Measurements from ENCODE around the gene CACNG5. TPM values are rescaled to one million over a fixed set of nuclear protein-coding genes. Genes with fewer than 3 reads are reported as not detected.

Gene CACNG5
- polyA plus RNA-seq, 1 donor from 2014 or later = not detected

GRCh38 chr17:66819466-66819865, 15.5 kb upstream of the CACNG5 start:
- Histone ChIP-seq H2AFZ (ENCODE audit: low read depth, low read length) (no peak overlapping the region), H3K36me3 (ENCODE audit: insufficient read depth, low read length) (no peaks in the 10 kb centered on the region), H3K4me3 (ENCODE audit: low read length) (no peak overlapping the region), H4K20me1 (ENCODE audit: insufficient read depth) (no peaks in the 10 kb centered on the region), H3K9me2 (ENCODE audit: insufficient read depth, low read length) (no peaks in the 10 kb centered on the region), H3K4me2 (ENCODE audit: low read length) (no peak overlapping the region), H3F3A (ENCODE audit: insufficient read depth, low read length, poor library complexity, severe bottlenecking) (no peaks in the 10 kb centered on the region), H3K27me3 (ENCODE audit: insufficient read depth, low read depth, low read length) (no peaks in the 10 kb centered on the region), H3K9ac (ENCODE audit: low read length) (no peak overlapping the region), H3K79me2 (replicated peaks; ENCODE audit: insufficient read depth, low read length) (no peaks in the 10 kb centered on the region), H3K27ac (ENCODE audit: low read length) (no peak overlapping the region), H3K9me3 (ENCODE audit: low read length) (no peaks in the 10 kb centered on the region)
- TF ChIP-seq TAF1 (IDR thresholded peaks at IDR 0.05; ENCODE audit: low read depth) (no peak), EP300 (conservative IDR thresholded peaks at IDR 0.05; ENCODE audit: poor library complexity, severe bottlenecking) (no peak), POLR2AphosphoS5 (IDR thresholded peaks at IDR 0.05) (no peak), EZH2 (IDR thresholded peaks at IDR 0.05; ENCODE audit: borderline replicate concordance, insufficient read depth, low read length, poor library complexity, severe bottlenecking) (no peak), MXI1 (conservative IDR thresholded peaks at IDR 0.05; ENCODE audit: poor library complexity, severe bottlenecking) (no peak), SMC3 (conservative IDR thresholded peaks at IDR 0.05; ENCODE audit: poor library complexity) (no peak), RAD21 (conservative IDR thresholded peaks at IDR 0.05) (no peak)
- TF ChIP-seq, protein P1, sequence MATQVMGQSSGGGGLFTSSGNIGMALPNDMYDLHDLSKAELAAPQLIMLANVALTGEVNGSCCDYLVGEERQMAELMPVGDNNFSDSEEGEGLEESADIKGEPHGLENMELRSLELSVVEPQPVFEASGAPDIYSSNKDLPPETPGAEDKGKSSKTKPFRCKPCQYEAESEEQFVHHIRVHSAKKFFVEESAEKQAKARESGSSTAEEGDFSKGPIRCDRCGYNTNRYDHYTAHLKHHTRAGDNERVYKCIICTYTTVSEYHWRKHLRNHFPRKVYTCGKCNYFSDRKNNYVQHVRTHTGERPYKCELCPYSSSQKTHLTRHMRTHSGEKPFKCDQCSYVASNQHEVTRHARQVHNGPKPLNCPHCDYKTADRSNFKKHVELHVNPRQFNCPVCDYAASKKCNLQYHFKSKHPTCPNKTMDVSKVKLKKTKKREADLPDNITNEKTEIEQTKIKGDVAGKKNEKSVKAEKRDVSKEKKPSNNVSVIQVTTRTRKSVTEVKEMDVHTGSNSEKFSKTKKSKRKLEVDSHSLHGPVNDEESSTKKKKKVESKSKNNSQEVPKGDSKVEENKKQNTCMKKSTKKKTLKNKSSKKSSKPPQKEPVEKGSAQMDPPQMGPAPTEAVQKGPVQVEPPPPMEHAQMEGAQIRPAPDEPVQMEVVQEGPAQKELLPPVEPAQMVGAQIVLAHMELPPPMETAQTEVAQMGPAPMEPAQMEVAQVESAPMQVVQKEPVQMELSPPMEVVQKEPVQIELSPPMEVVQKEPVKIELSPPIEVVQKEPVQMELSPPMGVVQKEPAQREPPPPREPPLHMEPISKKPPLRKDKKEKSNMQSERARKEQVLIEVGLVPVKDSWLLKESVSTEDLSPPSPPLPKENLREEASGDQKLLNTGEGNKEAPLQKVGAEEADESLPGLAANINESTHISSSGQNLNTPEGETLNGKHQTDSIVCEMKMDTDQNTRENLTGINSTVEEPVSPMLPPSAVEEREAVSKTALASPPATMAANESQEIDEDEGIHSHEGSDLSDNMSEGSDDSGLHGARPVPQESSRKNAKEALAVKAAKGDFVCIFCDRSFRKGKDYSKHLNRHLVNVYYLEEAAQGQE (IDR thresholded peaks at IDR 0.05; ENCODE audit: borderline replicate concordance) = no peak
- TF ChIP-seq, protein P2, sequence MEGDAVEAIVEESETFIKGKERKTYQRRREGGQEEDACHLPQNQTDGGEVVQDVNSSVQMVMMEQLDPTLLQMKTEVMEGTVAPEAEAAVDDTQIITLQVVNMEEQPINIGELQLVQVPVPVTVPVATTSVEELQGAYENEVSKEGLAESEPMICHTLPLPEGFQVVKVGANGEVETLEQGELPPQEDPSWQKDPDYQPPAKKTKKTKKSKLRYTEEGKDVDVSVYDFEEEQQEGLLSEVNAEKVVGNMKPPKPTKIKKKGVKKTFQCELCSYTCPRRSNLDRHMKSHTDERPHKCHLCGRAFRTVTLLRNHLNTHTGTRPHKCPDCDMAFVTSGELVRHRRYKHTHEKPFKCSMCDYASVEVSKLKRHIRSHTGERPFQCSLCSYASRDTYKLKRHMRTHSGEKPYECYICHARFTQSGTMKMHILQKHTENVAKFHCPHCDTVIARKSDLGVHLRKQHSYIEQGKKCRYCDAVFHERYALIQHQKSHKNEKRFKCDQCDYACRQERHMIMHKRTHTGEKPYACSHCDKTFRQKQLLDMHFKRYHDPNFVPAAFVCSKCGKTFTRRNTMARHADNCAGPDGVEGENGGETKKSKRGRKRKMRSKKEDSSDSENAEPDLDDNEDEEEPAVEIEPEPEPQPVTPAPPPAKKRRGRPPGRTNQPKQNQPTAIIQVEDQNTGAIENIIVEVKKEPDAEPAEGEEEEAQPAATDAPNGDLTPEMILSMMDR (IDR thresholded peaks at IDR 0.05; ENCODE audit: poor library complexity, severe bottlenecking) = no peak

- no peaks in the 10 kb centered on the region for H4K20me1 ChIP-seq (ENCODE audit: insufficient read depth)
- no peak overlapping the region for H3K4me2 ChIP-seq (ENCODE audit: low read length)
- H3K27me3 ChIP-seq (ENCODE audit: insufficient read depth, low read depth, low read length) = no peaks in the 10 kb centered on the region
- no peak overlapping the region for H3K4me3 ChIP-seq (ENCODE audit: low read length)
- no peak overlapping the region for H3K9ac ChIP-seq (ENCODE audit: low read length)
- H3K36me3 ChIP-seq (ENCODE audit: insufficient read depth, low read length) = no peaks in the 10 kb centered on the region
- H3K9me3 ChIP-seq (ENCODE audit: low read length) = no peaks in the 10 kb centered on the region
- H3F3A ChIP-seq (ENCODE audit: insufficient read depth, low read length, poor library complexity, severe bottlenecking) = no peaks in the 10 kb centered on the region
- no peak overlapping the region for H2AFZ ChIP-seq (ENCODE audit: low read depth, low read length)
- TF ChIP-seq SMC3 (conservative IDR thresholded peaks at IDR 0.05; ENCODE audit: poor library complexity) (no peak), MXI1 (conservative IDR thresholded peaks at IDR 0.05; ENCODE audit: poor library complexity, severe bottlenecking) (no peak), RAD21 (conservative IDR thresholded peaks at IDR 0.05) (no peak), POLR2AphosphoS5 (IDR thresholded peaks at IDR 0.05) (no peak)
- TF ChIP-seq, protein P1 (IDR thresholded peaks at IDR 0.05; ENCODE audit: borderline replicate concordance) = no peak
- TF ChIP-seq, protein P2 (IDR thresholded peaks at IDR 0.05; ENCODE audit: poor library complexity, severe bottlenecking) = no peak
- no peaks in the 10 kb centered on the region for H3K9me2 ChIP-seq (ENCODE audit: insufficient read depth, low read length)
- no peaks in the 10 kb centered on the region for H3K79me2 ChIP-seq (replicated peaks; ENCODE audit: insufficient read depth, low read length)
- no peak overlapping the region for H3K27ac ChIP-seq (ENCODE audit: low read length)
These were observed 12.9 kb upstream of the CACNG5 start for GRCh38 chr17:66822009-66822408.

All from neural cell (in vitro differentiated cells).